ENCODE data around the gene NAXD.

The NAXD gene

DNA sequence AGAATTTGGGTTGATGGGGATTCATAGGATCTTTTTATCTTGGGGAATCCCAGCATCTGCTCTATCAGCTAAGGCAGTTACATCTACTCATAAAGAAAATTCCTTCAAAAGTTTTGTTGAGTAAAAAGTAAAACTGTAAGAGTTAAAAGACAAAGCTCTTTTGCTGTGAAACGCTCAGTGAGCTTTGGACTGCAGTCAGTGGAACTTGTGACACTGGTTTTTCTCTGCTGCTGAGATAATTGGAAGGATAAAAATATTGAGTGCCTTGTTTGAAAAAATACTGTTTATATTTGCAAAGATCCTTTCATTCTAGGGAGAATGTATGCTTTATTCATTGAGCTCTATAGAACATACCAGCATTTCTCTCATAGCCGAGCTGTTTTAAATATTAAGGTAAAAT, 5.3 kb downstream of the NAXD start:
- no peak overlapping the region for H3K4me3 ChIP-seq (ENCODE audit: low read depth, low read length)
- TF ChIP-seq, protein P1, sequence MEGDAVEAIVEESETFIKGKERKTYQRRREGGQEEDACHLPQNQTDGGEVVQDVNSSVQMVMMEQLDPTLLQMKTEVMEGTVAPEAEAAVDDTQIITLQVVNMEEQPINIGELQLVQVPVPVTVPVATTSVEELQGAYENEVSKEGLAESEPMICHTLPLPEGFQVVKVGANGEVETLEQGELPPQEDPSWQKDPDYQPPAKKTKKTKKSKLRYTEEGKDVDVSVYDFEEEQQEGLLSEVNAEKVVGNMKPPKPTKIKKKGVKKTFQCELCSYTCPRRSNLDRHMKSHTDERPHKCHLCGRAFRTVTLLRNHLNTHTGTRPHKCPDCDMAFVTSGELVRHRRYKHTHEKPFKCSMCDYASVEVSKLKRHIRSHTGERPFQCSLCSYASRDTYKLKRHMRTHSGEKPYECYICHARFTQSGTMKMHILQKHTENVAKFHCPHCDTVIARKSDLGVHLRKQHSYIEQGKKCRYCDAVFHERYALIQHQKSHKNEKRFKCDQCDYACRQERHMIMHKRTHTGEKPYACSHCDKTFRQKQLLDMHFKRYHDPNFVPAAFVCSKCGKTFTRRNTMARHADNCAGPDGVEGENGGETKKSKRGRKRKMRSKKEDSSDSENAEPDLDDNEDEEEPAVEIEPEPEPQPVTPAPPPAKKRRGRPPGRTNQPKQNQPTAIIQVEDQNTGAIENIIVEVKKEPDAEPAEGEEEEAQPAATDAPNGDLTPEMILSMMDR (IDR thresholded peaks at IDR 0.05; ENCODE audit: low read depth, low read length) = no peak
- no peak for DNase-seq (ENCODE audit: low read depth, low spot score)
- in situ Hi-C loops (cut with HindIII; ENCODE audit: low sequenced_read_pairs) = no loop called here

DNA sequence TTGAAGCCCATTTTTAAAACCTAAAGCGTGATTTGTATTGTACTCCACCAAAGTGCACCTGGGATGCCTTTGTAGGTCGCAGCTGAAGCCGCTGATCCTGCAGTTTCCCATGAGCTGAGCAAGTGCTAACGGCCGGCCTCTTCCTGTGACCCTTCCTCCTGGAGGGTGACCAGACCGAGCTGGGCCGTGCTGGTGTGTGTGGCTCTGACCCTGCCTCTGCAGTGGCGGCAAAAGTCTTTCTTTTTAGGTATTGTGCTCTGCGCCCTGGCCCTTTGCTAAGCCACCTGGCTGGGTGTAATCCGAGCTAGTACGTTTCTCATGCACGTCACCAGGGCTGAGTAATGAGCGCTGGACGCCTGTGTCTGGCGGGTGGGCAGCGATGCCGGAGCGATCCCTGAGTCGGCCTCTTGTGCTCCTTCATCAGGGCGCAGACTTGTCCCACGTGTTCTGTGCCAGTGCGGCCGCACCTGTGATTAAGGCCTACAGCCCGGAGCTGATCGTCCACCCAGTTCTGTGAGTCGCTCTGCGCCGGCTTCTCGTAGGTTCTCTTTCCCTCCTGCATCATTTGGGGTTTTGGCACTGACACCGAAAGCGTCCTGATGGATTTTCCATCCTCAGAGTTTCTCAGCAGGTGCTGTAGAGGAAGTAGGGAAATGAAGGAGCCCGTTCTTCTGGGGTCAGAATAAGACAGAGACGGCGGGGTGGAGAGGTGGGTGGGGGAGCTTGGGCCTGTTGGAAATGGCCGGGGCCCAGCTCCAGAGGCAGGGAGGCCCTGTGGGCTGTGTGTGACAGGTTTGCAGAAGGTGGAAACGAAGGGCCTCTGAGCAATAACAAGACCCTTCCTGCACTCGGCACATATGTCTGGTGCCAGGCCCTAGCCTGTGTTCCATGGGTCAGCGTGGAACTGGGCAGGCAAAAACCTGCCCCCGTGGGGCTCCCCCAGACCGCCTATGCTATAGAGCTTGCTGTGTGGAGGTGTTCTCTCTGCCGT, 9.7 kb downstream of the NAXD start:
- no peak overlapping the region for H3K4me3 ChIP-seq (ENCODE audit: low read depth, low read length)
- in situ Hi-C loops (cut with HindIII; ENCODE audit: low sequenced_read_pairs) = no loop called here
- TF ChIP-seq, protein P1 (IDR thresholded peaks at IDR 0.05; ENCODE audit: low read depth, low read length) = no peak
- DNase-seq (ENCODE audit: low read depth, low spot score) = no peak

DNA sequence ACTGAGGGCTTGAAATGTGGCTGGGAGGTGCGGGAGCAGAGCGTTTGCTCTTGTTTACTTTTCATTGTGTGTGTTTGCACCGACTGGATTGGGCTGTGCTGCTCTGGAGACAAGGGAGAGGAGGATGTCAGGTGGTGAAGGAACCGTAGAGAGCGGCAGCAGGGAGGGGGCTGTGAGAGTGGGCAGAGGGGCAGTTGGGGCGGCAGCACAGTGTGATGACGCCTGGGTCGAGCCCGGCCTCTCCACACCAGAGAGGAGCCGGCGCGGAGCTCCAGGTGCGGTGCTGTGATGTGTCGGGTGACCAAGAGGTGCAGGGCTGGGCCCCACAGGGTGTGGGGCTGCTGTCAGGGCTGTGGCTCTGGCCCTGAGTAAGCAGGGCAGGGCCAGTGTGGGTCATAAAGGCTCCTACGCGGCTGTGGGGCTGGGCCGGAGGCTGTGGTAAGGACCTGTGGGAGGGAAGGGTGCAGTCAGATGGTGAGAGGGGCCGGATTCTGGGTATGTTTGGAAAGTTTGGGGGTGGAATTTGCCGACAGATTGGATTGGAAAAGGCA, 10.5 kb downstream of the NAXD start:
- DNase-seq (ENCODE audit: low read depth, low spot score) = no peak
- TF ChIP-seq, protein P1 (IDR thresholded peaks at IDR 0.05; ENCODE audit: low read depth, low read length) = no peak
- H3K4me3 ChIP-seq (ENCODE audit: low read depth, low read length) = no peak overlapping the region
- in situ Hi-C loops (cut with HindIII; ENCODE audit: low sequenced_read_pairs) = no loop called here

DNA sequence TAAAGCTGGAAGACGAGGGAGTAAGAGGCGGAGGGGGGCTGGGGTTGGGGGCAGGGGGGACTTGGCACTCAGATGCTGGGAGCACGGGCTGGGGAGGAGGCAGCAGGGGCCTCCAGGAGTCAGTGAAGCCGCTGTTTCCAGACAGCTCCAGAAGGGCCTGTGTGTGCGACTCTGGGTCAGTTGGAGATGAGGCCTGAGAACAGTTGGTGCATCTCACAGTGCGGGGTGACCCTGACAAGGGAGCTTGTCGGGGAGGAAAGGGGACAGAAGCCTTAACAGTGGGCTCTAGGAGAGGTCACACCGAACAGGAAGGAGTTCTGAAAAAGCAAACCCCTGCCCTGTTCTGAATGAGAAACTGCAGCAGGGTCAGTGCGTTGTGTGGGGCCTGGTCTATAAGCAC, 11.2 kb downstream of the NAXD start:
- no peak overlapping the region for H3K4me3 ChIP-seq (ENCODE audit: low read depth, low read length)
- DNase-seq (ENCODE audit: low read depth, low spot score) = no peak
- in situ Hi-C loops (cut with HindIII; ENCODE audit: low sequenced_read_pairs) = no loop called here
- TF ChIP-seq, protein P1 (IDR thresholded peaks at IDR 0.05; ENCODE audit: low read depth, low read length) = no peak

DNA sequence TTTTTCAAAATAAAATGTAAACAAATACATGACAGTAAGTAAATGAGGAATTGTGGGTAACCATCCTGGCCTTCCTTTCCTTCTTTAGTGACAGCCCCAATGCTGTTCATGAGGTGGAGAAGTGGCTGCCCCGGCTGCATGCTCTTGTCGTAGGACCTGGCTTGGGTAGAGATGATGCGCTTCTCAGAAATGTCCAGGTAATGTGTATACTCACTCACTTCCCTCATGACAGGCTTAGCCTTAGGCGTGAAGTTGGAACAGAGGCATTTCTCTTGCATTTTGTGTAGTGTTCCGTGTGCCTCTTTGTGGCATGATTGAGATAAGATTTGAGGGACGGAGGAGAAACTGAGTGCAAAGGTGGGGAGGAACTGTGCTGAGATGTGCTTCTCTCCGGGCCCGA, 12.0 kb downstream of the NAXD start:
- DNase-seq (ENCODE audit: low read depth, low spot score) = no peak
- no peak overlapping the region for H3K4me3 ChIP-seq (ENCODE audit: low read depth, low read length)
- TF ChIP-seq, protein P1 (IDR thresholded peaks at IDR 0.05; ENCODE audit: low read depth, low read length) = no peak
- in situ Hi-C loops (cut with HindIII; ENCODE audit: low sequenced_read_pairs) = no loop called here

DNA sequence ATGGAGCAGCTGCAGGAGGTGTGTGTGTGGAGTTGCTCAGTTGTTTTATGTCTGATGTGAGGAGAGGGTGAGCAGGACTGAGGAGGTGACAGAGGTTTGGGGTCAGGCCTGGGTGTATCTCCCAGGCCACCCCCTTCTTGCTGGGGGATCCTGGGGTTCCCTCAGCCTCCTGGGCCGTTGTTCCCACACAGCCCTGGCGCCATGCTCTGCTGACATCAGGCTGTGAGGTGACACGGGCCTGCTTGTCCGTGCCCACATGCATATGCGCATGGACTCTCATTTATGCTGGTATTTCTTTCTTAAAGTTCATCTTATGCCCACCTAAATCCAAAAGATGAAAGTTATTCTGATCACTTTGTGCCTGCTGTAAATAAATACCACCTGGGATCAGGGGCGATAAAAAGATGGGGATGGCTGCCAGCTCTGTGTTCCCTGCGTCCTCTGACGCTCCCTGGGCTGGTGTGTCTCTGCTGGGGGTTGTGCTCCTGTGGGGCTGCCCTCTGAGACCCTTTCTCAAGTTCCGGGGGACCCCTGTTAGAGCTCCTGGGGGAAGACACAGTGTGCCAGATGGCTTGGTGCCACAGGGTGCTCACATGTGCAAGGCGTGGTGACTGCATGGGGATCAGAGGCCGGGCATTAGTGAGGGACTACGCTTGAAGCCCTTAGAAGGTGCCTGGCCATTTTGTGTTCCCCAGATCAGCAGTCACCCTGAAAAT, 12.6 kb downstream of the NAXD start:
- H3K4me3 ChIP-seq (ENCODE audit: low read depth, low read length) = no peak overlapping the region
- in situ Hi-C loops (cut with HindIII; ENCODE audit: low sequenced_read_pairs) = no loop called here
- TF ChIP-seq, protein P1 (IDR thresholded peaks at IDR 0.05; ENCODE audit: low read depth, low read length) = no peak
- no peak for DNase-seq (ENCODE audit: low read depth, low spot score)
